IPS-15b (cell line): ENCODE measurements around the gene OTOGL.

Experiments
- H3K27me3 ChIP-seq: one replicate; pipeline ENCODE4 v1.6.1; 2013; ENCODE audit warnings: low read length; ENCODE audit not compliant: control insufficient read depth, insufficient read depth
- H3K36me3 ChIP-seq: one replicate; pipeline ENCODE4 v1.6.1; 2013; ENCODE audit warnings: low read length; ENCODE audit not compliant: control insufficient read depth, insufficient read depth
- H3K4me1 ChIP-seq: one replicate; pipeline ENCODE4 v1.6.1; 2013; ENCODE audit warnings: mild to moderate bottlenecking, low read length; ENCODE audit not compliant: control insufficient read depth, insufficient read depth
- H3K4me3 ChIP-seq: one replicate; pipeline ENCODE4 v1.5.1; 2013; ENCODE audit warnings: low read depth, low read length
- H3K9ac ChIP-seq: one replicate; pipeline ENCODE4 v1.6.1; 2013; ENCODE audit warnings: low read depth, mild to moderate bottlenecking, low read length
- H3K9me3 ChIP-seq: one replicate; pipeline ENCODE4 v1.6.1; 2013; ENCODE audit warnings: mild to moderate bottlenecking, low read length; ENCODE audit not compliant: control insufficient read depth, insufficient read depth

The OTOGL gene

DNA sequence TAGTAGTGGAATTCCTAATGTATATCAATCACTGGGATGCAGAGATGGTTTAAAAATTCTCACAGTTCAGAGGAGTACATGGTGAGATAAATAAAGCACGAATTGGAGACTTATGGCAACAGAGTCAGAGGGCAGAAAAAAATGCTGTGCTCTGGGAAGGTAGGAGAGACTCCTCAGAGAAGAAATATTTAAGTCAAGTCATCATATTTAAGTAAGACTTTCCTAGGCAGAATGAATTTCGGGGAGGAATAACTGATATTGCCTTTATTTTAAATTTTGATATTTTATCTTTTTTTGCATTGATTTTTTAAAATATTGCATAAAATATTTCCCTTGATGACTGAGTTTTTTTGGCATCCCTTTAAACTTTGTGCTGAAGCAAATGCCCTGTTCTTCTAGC is 67.4 kb downstream of the OTOGL start:
- H3K27me3 ChIP-seq = no peaks in the 10 kb centered on the region
- no peaks in the 10 kb centered on the region for H3K4me1 ChIP-seq
- H3K9me3 ChIP-seq = no peaks in the 10 kb centered on the region
- H3K9ac ChIP-seq = no peak overlapping the region
- H3K36me3 ChIP-seq = no peaks in the 10 kb centered on the region
- H3K4me3 ChIP-seq = no peak overlapping the region

DNA sequence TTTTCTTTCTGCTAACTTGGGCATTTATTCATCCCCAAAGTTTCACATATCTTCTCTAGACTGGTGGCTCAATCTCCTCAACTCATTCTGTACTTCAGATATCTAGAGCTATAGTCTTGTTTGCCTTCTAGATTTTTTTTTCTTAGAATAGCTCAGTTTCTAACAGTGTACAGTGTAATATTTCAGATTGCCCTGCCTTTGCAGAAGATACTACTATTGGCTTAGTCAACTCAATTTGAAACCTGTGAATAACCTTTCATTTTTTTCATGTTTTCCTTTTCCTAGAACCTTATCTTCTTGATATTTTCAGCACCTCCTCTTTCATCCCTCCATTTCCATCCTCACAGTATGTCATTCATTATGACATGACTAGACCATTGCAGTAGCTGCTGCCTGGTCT is 69.6 kb downstream of the OTOGL start:
- Histone ChIP-seq H3K36me3 (no peaks in the 10 kb centered on the region), H3K4me3 (no peak overlapping the region), H3K9me3 (no peaks in the 10 kb centered on the region), H3K4me1 (no peaks in the 10 kb centered on the region), H3K27me3 (no peaks in the 10 kb centered on the region), H3K9ac (no peak overlapping the region)

DNA sequence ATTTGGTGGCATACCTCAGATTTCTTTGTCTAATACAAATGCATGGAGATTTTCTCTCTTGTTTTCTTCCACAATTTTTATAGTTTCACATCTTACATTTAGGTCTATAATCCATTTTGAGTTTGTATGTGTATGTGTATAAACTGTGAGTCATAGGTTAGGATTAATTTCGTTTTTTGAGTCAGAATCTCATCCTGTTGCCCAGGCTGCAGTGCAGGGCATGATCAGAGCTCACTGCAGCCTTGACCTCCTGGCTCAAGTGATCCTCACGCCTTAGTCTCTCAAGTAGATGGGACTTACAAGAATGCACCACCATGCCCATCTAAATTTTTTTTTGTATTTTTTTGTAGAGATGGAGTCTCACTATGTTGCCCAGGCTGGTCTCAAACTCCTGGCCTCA is 71.6 kb downstream of the OTOGL start:
- Histone ChIP-seq H3K36me3 (no peaks in the 10 kb centered on the region), H3K4me1 (no peaks in the 10 kb centered on the region), H3K27me3 (no peaks in the 10 kb centered on the region), H3K4me3 (no peak overlapping the region), H3K9ac (no peak overlapping the region), H3K9me3 (no peaks in the 10 kb centered on the region)

DNA sequence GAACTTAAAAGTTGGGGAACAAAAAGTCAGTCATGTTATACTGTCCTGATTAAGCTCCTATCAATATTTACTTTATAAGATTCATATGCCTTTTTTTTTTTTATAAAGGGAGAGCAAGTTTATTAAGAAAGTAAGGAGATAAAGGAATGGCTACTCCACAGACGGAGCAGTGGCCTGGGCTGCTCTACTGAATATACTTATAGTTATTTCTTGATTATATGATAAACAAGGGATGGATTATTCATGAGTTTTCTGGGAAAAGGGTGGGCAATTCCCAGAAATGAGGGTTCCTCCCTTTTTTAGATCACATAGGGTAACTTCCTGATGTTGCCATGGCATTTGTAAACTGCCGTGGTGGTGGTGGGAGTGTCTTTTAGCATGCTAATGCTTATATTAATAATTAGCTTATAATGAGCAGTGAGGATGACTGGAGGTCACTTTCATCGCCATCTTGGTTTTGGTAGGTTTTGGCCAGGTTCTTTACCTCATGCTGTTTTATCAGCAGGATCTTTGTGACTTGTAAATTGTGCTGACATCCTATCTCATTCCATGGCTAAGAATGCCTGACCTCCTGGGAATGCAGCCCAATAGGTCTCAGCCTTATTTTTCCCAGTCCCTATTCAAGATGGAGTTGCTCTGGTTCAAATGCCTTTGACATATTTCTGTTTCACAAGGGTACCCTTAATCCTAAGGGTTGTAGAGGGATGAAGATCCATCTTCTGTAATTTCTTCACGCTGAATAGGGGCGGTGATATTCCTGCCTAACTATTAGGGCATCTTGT is 73.9 kb downstream of the OTOGL start:
- Histone ChIP-seq H3K4me1 (no peaks in the 10 kb centered on the region), H3K9me3 (no peaks in the 10 kb centered on the region), H3K4me3 (no peak overlapping the region), H3K36me3 (no peaks in the 10 kb centered on the region), H3K27me3 (no peaks in the 10 kb centered on the region), H3K9ac (no peak overlapping the region)

DNA sequence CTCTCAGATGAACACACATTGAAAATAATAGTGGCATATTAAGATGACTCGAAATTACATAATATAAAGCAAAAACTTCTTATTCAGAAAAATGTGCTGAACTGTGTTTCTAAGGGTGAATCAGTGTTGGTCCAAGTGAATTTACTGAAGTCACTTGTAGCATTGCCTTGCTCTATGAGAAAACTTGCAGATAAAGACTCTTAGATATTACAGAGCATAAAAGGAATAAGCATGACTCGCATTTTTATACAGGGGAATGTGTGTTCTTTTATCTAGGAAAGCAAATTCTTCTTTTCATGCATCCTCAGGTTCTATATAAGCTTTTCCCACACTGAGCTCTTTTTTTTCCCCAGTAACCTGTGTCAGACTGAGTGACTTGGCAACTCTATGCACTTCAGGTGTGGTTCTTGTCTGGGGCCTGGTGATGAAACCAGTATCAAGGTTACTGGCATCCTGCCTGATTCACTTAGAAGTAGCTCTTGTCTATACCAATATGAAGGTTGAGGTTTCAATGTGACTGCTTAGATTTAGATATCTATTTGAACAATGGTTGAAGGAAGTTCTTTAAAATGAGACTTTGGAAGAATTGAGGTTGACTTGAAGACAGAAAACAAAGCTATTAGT is 76.1 kb downstream of the OTOGL start:
- H3K9me3 ChIP-seq = no peaks in the 10 kb centered on the region
- H3K4me3 ChIP-seq = no peak overlapping the region
- no peak overlapping the region for H3K9ac ChIP-seq
- no peaks in the 10 kb centered on the region for H3K27me3 ChIP-seq
- H3K36me3 ChIP-seq = no peaks in the 10 kb centered on the region
- no peaks in the 10 kb centered on the region for H3K4me1 ChIP-seq

DNA sequence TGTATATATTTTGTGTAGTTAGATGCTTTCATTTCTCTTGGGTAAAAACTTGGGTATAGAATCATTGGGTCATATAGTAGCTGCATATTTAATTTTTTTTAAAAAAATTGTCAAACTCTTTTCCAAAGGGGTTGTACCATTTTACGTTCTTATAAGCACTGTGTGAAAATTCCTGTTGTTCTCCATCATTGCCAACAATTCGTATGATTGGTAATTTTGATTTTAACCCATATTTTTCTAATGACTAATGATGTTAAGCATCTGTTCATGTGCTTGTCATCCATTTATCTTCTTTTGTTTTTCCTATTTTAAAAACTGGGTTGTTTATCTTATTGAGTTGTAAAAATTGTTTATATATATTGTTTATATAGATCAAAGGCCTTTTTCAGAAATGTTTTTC is 77.4 kb downstream of the OTOGL start:
- no peak overlapping the region for H3K4me3 ChIP-seq
- no peaks in the 10 kb centered on the region for H3K36me3 ChIP-seq
- H3K9me3 ChIP-seq = no peaks in the 10 kb centered on the region
- no peak overlapping the region for H3K9ac ChIP-seq
- no peaks in the 10 kb centered on the region for H3K4me1 ChIP-seq
- no peaks in the 10 kb centered on the region for H3K27me3 ChIP-seq

DNA sequence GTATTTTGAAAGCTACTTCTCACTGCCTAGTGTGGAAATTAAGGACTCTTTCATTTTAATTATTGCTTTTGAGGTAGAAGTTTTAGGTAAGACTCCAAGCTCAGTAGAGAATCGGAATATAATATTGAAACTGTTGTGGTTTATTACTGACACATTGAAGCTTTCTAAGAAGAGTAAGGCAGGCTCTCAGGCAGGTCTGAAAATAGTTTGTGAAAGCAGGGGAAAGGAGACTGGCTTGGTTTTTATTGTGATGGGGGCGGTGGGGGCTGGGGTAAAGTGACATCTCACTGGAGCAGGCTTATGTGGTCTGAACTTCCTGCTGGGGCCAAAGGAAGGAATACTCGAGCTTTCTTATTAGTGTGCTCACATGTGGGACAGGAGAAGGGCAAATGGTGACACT is 79.5 kb downstream of the OTOGL start:
- Histone ChIP-seq H3K27me3 (no peaks in the 10 kb centered on the region), H3K9ac (no peak overlapping the region), H3K4me1 (no peaks in the 10 kb centered on the region), H3K36me3 (no peaks in the 10 kb centered on the region), H3K4me3 (no peak overlapping the region), H3K9me3 (no peaks in the 10 kb centered on the region)

DNA sequence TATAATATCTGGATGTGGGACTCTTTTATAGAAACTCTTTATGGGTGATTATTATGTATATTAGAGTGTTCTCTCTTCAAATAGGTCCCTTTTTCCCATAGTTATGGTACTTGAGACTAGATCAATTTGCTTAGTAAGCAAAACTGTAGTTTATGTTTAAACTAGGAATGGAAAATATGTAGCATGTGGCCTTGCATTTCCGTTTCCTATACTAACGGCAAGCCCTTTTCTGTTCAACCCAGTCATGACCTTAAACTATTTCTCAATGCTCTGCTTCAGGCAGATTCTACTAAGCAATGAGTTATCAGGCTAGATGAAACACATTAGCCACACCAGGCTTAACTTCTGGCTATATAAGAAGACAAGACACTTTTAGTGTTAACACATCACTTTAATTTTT is 84.6 kb downstream of the OTOGL start:
- Histone ChIP-seq H3K27me3 (no peaks in the 10 kb centered on the region), H3K4me1 (no peaks in the 10 kb centered on the region), H3K9me3 (no peaks in the 10 kb centered on the region), H3K4me3 (no peak overlapping the region), H3K36me3 (no peaks in the 10 kb centered on the region), H3K9ac (no peak overlapping the region)

DNA sequence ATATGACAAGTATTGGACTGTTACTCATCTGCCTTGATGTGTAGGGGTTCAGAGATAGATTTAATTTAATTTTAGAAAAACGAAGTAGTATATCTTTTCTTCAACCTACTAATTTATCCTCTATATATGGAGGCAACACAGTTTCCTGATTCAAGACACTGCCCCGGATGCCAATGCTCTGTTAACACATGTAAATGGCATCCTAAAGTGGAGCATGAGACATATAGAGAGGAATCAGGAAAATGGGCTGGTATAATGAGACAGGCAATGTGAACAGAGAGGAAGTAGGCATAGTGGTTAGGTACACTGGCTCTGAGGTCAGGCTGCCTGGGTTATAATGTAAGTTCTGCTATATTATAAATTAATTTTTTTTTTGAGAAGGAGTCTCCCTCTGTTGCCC is 85.6 kb downstream of the OTOGL start:
- H3K4me1 ChIP-seq = no peaks in the 10 kb centered on the region
- no peaks in the 10 kb centered on the region for H3K27me3 ChIP-seq
- H3K9ac ChIP-seq = no peak overlapping the region
- H3K9me3 ChIP-seq = no peaks in the 10 kb centered on the region
- no peaks in the 10 kb centered on the region for H3K36me3 ChIP-seq
- no peak overlapping the region for H3K4me3 ChIP-seq

DNA sequence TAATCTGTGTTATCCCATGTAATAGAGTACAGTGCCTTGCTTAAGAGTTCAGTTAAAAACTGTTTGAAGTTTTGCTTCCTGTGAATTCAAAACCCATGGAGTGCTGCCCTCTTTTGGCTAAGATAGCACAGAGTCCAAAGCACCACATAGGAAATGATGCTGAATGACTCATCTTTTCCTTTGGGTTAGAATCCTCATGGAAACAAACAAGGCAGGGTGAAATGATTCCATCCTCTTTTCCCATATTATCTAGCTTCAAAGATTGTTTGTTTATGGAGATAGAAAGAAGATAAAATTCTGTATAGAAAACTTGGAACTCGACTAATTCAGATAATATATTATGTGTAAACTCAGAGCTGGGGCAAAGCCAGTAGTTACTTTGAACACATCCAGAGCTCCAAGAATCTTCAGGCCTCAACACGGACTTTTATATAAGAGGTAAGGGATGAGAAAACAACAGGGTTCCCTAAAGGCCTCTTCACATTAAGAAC is 87.4 kb downstream of the OTOGL start:
- no peaks in the 10 kb centered on the region for H3K27me3 ChIP-seq
- no peaks in the 10 kb centered on the region for H3K36me3 ChIP-seq
- H3K9me3 ChIP-seq = no peaks in the 10 kb centered on the region
- H3K9ac ChIP-seq = no peak overlapping the region
- no peaks in the 10 kb centered on the region for H3K4me1 ChIP-seq
- H3K4me3 ChIP-seq = no peak overlapping the region

DNA sequence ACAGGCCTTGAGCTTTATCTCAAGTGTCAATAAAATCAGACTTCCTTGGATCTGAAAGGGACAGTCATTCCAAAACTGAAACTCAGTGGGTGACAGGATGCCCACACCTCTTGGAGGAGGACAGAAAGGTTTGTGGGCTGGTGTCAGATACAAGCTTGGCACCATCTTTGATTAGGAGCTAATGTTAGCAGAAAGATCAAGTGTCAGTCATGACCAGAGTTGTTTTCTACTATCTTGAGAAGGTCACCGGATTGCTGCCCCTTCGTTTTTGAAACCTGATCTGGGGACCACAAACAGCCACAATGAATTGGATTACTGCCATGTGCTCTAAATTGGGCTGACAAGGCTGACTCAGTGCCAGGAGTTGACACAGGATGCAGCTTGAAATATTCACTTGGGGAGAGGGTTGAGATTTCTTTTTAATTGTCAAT is 88.3 kb downstream of the OTOGL start:
- H3K9ac ChIP-seq = no peak overlapping the region
- no peaks in the 10 kb centered on the region for H3K4me1 ChIP-seq
- H3K9me3 ChIP-seq = no peaks in the 10 kb centered on the region
- no peaks in the 10 kb centered on the region for H3K36me3 ChIP-seq
- H3K27me3 ChIP-seq = no peaks in the 10 kb centered on the region
- H3K4me3 ChIP-seq = no peak overlapping the region

DNA sequence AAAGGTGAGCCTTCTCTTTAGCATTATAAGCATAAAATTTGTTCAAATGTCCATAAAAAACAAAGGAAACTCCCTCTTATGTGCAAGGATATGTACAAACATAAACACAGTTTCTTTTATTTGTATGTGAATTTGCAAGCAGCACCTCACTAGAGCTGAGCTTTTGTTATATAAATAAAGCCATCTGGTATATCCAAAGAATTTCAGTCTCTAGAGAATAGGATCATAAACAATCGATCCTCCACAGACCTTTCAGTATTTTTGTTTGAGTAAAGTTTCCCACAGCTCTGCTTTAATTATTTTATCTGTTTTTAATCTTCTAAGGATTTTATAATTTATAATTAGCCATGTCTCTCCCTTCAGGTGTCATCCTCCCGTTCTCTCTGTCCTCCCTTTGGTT is 89.2 kb downstream of the OTOGL start:
- H3K4me1 ChIP-seq = no peaks in the 10 kb centered on the region
- no peaks in the 10 kb centered on the region for H3K9me3 ChIP-seq
- no peaks in the 10 kb centered on the region for H3K27me3 ChIP-seq
- H3K4me3 ChIP-seq = no peak overlapping the region
- H3K9ac ChIP-seq = no peak overlapping the region
- no peaks in the 10 kb centered on the region for H3K36me3 ChIP-seq
